ENCODE data around the gene TLR10. TPM values are rescaled to one million over a fixed set of nuclear protein-coding genes. Genes with fewer than 3 reads are reported as not detected.

TLR10 gene
- total RNA-seq, 4 donors from 2014 or later, result under 0.01 to 0.22 TPM; not detected in 2

DNA sequence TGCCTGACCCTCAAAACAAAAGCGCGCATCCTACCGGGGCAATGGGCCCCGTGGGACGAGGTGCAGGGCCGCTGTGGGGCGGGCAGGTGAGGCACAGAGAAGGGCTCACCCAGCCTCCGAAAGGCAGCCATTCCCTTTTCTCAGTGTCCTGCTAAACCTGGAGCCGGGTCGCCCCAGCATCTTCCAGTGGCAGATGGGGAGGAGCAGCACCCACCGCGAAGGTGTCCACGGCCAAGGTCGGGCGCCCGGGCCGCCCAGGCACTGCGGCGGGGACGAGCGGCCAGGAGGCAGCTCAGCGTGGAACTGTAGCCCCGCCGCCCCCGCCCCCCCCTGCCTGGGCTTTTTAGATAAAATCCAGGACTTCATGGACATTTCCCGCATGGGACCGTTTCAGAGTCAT, 41.0 kb upstream of the TLR10 start:
- no peak for DNase-seq (ENCODE audit: low spot score in 2 of 2)
- no peak overlapping the region for H3K4me3 ChIP-seq
- TF ChIP-seq EP300 (IDR thresholded peaks at IDR 0.05), result no peak
- no peak for TF ChIP-seq POLR2A (IDR thresholded peaks at IDR 0.05)
- TF ChIP-seq, protein P1, sequence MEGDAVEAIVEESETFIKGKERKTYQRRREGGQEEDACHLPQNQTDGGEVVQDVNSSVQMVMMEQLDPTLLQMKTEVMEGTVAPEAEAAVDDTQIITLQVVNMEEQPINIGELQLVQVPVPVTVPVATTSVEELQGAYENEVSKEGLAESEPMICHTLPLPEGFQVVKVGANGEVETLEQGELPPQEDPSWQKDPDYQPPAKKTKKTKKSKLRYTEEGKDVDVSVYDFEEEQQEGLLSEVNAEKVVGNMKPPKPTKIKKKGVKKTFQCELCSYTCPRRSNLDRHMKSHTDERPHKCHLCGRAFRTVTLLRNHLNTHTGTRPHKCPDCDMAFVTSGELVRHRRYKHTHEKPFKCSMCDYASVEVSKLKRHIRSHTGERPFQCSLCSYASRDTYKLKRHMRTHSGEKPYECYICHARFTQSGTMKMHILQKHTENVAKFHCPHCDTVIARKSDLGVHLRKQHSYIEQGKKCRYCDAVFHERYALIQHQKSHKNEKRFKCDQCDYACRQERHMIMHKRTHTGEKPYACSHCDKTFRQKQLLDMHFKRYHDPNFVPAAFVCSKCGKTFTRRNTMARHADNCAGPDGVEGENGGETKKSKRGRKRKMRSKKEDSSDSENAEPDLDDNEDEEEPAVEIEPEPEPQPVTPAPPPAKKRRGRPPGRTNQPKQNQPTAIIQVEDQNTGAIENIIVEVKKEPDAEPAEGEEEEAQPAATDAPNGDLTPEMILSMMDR (IDR thresholded peaks at IDR 0.05), result no peak
- peaks cover 0 to 7% (median 2%) of the 10 kb centered on the region in 4 donors for H3K4me1 ChIP-seq
- H3K27ac ChIP-seq, result no peak overlapping the region
- H3K36me3 ChIP-seq, result no peaks in the 10 kb centered on the region
- H3K9me3 ChIP-seq, result no peaks in the 10 kb centered on the region
- H3K27me3 ChIP-seq, result no peaks in the 10 kb centered on the region
- WGBS, 2 donors, result 93 to 95% methylated on average over 19 to 24 of the region's 27 CpGs

DNA sequence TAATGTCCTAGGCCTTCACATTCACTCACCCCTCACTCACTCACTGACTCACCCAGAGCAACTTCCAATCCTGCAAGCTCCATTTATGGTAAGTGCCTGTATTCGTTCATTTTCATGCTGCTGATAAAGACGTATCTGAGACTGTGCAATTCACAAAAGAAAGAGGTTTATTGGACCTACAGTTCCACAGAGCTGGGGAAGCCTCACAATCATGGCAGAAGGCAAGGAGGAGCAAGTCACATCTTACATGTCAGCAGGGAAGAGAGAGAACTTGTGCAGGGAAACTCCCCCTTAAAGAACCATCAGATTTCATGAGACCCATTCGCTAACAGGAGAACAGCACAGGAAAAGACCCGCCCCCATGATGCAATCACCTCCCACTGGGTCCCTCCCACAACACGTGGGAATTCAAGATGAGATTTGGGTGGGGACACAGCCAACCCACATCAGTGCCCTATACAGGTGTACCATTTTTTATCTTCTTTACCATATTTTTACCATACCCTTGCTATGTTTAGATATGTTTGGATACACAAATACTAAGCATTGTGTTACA, 40.0 kb upstream of the TLR10 start:
- no peak for DNase-seq (ENCODE audit: low spot score in 2 of 2)
- no peaks in the 10 kb centered on the region for H3K27me3 ChIP-seq
- no peak for TF ChIP-seq EP300 (IDR thresholded peaks at IDR 0.05)
- TF ChIP-seq, protein P1 (IDR thresholded peaks at IDR 0.05), result no peak
- TF ChIP-seq POLR2A (IDR thresholded peaks at IDR 0.05), result no peak
- H3K4me1 ChIP-seq, result peaks cover 0 to 13% (median 2%) of the 10 kb centered on the region in 4 donors
- 91 to 92% methylated on average over 5 of the region's 5 CpGs for WGBS, 2 donors
- H3K27ac ChIP-seq, result no peak overlapping the region
- no peaks in the 10 kb centered on the region for H3K36me3 ChIP-seq
- H3K9me3 ChIP-seq, result no peaks in the 10 kb centered on the region
- H3K4me3 ChIP-seq, result no peak overlapping the region

DNA sequence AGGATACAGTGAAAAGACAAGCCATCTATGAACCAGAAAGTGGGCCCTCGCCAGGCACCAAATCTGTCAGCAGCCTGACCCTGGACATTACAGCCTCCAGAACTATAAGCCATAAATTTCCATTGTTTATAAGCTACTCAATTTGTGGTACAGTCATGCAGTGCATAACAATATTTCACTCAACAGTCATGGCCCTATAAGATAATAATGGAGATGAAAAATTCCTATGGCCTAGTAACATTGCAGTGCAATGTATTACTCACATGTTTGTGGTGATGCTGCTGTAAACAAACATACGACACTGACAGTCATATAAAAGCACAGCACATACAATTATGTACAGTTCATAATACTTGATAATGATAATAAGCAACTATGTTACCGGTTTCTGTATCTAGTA, 38.9 kb upstream of the TLR10 start:
- H3K4me1 ChIP-seq, result peaks cover 0 to 17% (median 2%) of the 10 kb centered on the region in 4 donors
- no peak overlapping the region for H3K4me3 ChIP-seq
- no peaks in the 10 kb centered on the region for H3K9me3 ChIP-seq
- no peak overlapping the region for H3K27ac ChIP-seq
- TF ChIP-seq, protein P1 (IDR thresholded peaks at IDR 0.05), result no peak
- no peak for TF ChIP-seq POLR2A (IDR thresholded peaks at IDR 0.05)
- TF ChIP-seq EP300 (IDR thresholded peaks at IDR 0.05), result no peak
- WGBS, 2 donors, result 91 to 92% methylated on average over 3 of the region's 3 CpGs
- no peaks in the 10 kb centered on the region for H3K36me3 ChIP-seq
- no peaks in the 10 kb centered on the region for H3K27me3 ChIP-seq
- no peak for DNase-seq (ENCODE audit: low spot score in 2 of 2)

DNA sequence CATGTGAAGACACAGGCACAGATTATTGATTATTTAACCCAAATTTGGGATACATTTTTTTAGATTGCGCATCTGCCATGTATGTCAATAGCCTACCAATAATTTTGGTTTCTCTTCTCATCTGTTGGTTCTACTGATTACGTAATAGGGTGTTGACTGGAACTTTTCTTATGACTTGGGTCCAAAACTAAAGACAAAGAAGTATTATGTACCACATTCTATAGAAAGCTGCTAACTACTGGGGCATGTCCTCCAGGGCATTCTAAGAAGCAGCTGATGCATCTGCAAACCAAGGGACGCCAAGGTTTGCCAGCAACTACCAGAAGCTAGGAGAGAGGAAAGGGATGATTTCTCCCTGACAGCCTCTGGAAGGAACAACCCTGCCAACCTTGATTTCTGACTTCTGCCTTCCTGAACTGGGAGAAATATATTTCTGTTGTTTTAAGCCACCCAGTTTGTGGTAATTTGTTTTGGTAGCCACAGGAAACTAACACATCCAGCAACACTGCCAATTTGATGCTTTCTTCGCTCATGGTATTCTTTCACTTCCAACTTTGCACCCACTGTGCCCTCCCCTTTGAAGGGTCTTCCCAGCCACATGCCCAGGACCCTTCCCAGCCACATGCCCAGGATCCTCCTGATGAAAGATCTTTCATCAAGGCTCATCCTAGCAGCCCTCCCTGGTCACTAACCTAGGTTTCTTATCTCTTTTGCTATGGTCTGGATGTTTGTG, 37.7 kb upstream of the TLR10 start:
- DNase-seq (ENCODE audit: low spot score in 2 of 2), result no peak
- Histone ChIP-seq H3K4me1 (peaks cover 0 to 21% (median 6%) of the 10 kb centered on the region in 4 donors), H3K9me3 (peaks cover 0 to 2% (median 0%) of the 10 kb centered on the region in 4 donors), H3K4me3 (no peak overlapping the region), H3K27ac (peak overlapping the region in 2 of 4 donors; percentile 7 to 32), H3K36me3 (no peaks in the 10 kb centered on the region), H3K27me3 (no peaks in the 10 kb centered on the region)
- TF ChIP-seq POLR2A (IDR thresholded peaks at IDR 0.05) (no peak), EP300 (IDR thresholded peaks at IDR 0.05) (peak in 1 of 2 donors; percentile 7)
- 55 to 63% methylated on average over 4 of the region's 4 CpGs for WGBS, 2 donors

DNA sequence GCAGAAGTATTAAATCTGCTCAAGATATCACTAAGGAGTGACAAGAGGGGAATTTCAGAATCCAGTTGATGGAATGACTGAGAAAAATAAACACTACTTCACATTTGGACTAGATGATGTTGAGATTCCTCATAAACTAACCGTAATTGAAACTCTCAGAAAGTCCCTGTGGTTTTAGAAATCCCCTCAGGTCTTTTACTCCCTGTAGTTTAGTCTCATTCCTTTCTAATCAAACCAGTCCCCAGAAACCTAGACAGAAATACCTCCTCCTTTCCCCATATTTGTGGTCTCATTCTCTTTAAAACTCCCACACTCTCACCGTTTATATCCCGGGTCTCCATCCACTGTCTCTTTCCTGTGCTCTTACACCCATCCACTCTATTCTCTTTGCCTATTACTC, 36.8 kb upstream of the TLR10 start:
- H3K27me3 ChIP-seq, result no peaks in the 10 kb centered on the region
- TF ChIP-seq, protein P1 (IDR thresholded peaks at IDR 0.05), result no peak
- TF ChIP-seq EP300 (IDR thresholded peaks at IDR 0.05) (no peak), POLR2A (IDR thresholded peaks at IDR 0.05) (no peak)
- H3K9me3 ChIP-seq, result peaks cover 0 to 5% (median 0%) of the 10 kb centered on the region in 4 donors
- no peaks in the 10 kb centered on the region for H3K36me3 ChIP-seq
- WGBS, 2 donors, result 67 to 68% methylated on average over 3 of the region's 3 CpGs
- no peak overlapping the region for H3K4me3 ChIP-seq
- H3K27ac ChIP-seq, result peak overlapping the region in 1 of 4 donors; percentile 32
- no peak for DNase-seq (ENCODE audit: low spot score in 2 of 2)
- peaks cover 0 to 21% (median 8%) of the 10 kb centered on the region in 4 donors for H3K4me1 ChIP-seq

Data from tibial nerve (tissue), 4 donors.